Right cardiac atrium (tissue), 5 donors: ENCODE results near the gene ZFP37. TPM values are rescaled to one million over a fixed set of nuclear protein-coding genes. Genes with fewer than 3 reads are reported as not detected.
"Not testable (repeated sequence)": the region's sequence is repeated elsewhere in the genome, so short reads cannot be mapped to it uniquely, and the experiment has no call there.

ENCODE experiments used
- ATAC-seq, 2 donors: fragments of 200-7000 bp; cut with Tn5 transposase; one replicate each; pipeline versions ENCODE4 v1.8.0 to v1.9.1; 2020; ENCODE audit warnings: moderate library complexity in 2 of 2, mild to moderate bottlenecking in 1 of 2
- DNase-seq, 3 donors: peaks; one replicate each; pipeline ENCODE4 v3.0.0-alpha.2; 2020
- H3K27ac ChIP-seq: one replicate; pipeline ENCODE4 v1.5.1; 2013; ENCODE audit warnings: mild to moderate bottlenecking, low read length, control low read depth, moderate library complexity
- H3K27me3 ChIP-seq: one replicate; pipeline ENCODE4 v1.6.1; 2013; ENCODE audit not compliant: control insufficient read depth, insufficient read depth
- H3K4me1 ChIP-seq: one replicate; pipeline ENCODE4 v1.6.1; 2013; ENCODE audit warnings: low read length; ENCODE audit not compliant: control insufficient read depth, insufficient read depth
- H3K4me3 ChIP-seq: one replicate; pipeline ENCODE4 v1.5.1; 2013; ENCODE audit warnings: low read length, control low read depth
- H3K9me3 ChIP-seq: one replicate; pipeline ENCODE4 v1.6.1; 2013; ENCODE audit warnings: low read length; ENCODE audit not compliant: control insufficient read depth
- WGBS: extraction: QIAGEN DNeasy Blood & Tissue Kit; methylation state at CpG from one replicate; pipeline ENCODE4 v1.1.7; 2013; 5-methylcytosine and 5-hydroxymethylcytosine counted together
- intact Hi-C, 4 donors: fragments of 100-400 bp; cut with DNase I; formaldehyde crosslinking; loops; one replicate each; pipeline versions ENCODE4 v1.11.0 to v1.14.0; 2022 to 2023
- long read RNA-seq, 4 donors: library from polyadenylated mRNA; unstranded; transcript quantifications; one replicate each; pipeline ENCODE4 v2.0.0, GENCODE V29; 2020 to 2021
- polyA plus RNA-seq: library from polyadenylated mRNA; stranded (reverse); fragments of 200-250 nt; gene quantifications from one replicate; pipeline ENCODE4 v1.2.3, GENCODE V29; 2013
- total RNA-seq, 4 donors: library from RNA; stranded (reverse); fragmentation: NEBNext Ultra II Directional; extraction: Animal tissue kit (Norgen Biotek cat#: 25700); gene quantifications; one replicate each; pipeline ENCODE4 v1.2.1, GENCODE V29; 2021
- donor health status: healthy with polysubstance abuse.
- donor health status: DM: no; HTN: yes; CAD: no.
- donor health status: DM: no; HTN: no; CAD: no.
- donor health status: DM: no; HTN: yes; CAD: no; lungs with severe emphysema.
- donor health status: DM: yes; HTN: yes; CAD: no.

ZFP37 gene
- total RNA-seq (1 to 10 TPM; 2.3 to 2.6 (median 2.4) TPM), polyA plus RNA-seq (0.93 TPM)
- long read RNA-seq, donor 1, full-length matches to known transcripts = 5 of 6 reads
- long read RNA-seq, donor 1, partial matches to known transcripts = 1 of 6 reads
- long read RNA-seq, donor 1, other reads (novel, unspliced or antisense) = 0 of 6 reads
- long read RNA-seq, donor 2, full-length matches to known transcripts = 4 of 4 reads
- long read RNA-seq, donor 2, partial matches to known transcripts = 0 of 4 reads
- long read RNA-seq, donor 2, other reads (novel, unspliced or antisense) = 0 of 4 reads
- long read RNA-seq, donor 3, full-length matches to known transcripts = 8 of 8 reads
- long read RNA-seq, donor 3, partial matches to known transcripts = 0 of 8 reads
- long read RNA-seq, donor 3, other reads (novel, unspliced or antisense) = 0 of 8 reads
- long read RNA-seq, donor 4, full-length matches to known transcripts = 5 of 5 reads
- long read RNA-seq, donor 4, partial matches to known transcripts = 0 of 5 reads
- long read RNA-seq, donor 4, other reads (novel, unspliced or antisense) = 0 of 5 reads

DNA sequence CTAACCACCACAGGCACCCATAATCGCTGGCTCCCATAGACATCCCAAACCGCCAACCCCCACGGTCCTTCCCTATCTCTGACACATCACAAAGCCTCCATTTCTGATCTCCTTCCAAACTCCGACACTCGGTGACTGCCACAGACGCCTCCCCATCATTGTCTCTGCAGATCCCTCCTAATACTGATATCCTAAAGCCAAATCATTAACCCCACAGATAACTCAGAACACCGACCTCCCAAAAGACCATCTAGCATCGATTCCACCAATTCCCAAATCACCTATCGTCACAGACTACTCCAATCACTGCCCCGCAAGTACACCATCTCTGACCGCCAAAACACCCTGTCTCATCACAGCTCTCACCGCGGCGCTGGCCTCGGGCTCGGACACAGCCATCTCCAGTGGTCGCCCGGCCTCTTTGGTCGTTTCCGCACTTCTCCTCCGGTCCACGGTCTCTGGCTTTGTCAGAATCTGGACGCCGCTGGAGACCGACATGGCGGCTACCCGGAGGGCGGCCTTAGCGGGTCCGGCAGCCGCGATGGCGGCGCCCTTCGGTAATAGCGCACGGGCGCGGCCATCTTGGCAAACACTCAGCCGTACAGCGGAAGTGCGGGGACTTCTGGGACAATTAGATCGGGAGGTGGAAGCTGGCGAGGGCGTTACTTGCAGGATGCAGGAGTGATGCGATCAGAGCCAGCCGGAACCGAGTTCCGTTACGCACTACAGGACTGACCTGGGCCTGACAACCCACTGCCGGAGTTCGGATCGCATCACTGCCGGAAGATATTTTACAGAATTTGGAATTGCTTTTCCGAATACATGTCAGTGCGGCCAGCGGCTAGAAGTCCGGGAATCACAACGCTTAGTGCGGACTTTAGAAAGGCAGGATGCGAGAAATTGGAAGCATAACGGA lies at the start of gene ZFP37:
TSS of gene ZFP37 (minus strand) at position 534 of the 916 bp plus-strand sequence. CDS start at position 498, 36 bp downstream.
- H3K4me1 ChIP-seq = no peaks in the 10 kb centered on the region
- peak within 1 kb of the TSS; percentile 82 for H3K4me3 ChIP-seq
- 2% methylated on average over 62 of the region's 62 CpGs for WGBS
- H3K27ac ChIP-seq = peak within 1 kb of the TSS; percentile 84
- DNase-seq (peak; percentile 96 to 98 (median 97)), ATAC-seq (peak; percentile 100)
- H3K9me3 ChIP-seq = peaks cover 20% of the 10 kb centered on the region
- intact Hi-C loops = no loop called here
- H3K27me3 ChIP-seq = no peaks in the 10 kb centered on the region

DNA sequence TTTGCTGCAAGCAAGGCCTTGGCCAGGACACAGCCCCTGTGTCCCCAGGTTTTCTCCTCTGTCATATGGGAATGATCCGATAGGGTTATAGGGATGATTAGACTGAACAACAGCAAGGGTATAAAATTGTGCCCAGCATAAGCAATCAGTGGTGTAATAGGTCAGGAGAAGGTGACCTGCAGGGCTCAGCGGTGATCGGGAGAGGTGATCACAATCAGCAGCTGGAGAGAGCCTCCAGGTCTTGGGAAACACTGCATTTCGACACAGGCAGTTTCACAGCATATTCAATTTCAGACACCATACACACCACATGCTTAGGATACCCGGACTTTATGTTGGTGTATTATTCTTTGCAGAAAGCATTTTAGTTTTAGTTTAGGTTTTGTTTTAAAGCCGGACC lies 48.8 kb upstream of the ZFP37 start:
- H3K4me1 ChIP-seq, H3K27me3 ChIP-seq, H3K4me3 ChIP-seq, ATAC-seq, intact Hi-C loops, H3K9me3 ChIP-seq, DNase-seq, H3K27ac ChIP-seq: not testable (repeated sequence)
- no CpG with 5 or more reads among the region's 6 CpGs for whole genome bisulfite sequencing

- intact Hi-C loops = loop anchor here in 1 of 4 donors (10.0 kb wide), 1 partner anchor 161 kb away; no protein-coding TSS in a partner anchor
- Histone ChIP-seq H3K27me3 (peaks cover 6% of the 10 kb centered on the region), H3K9me3 (peaks cover 2% of the 10 kb centered on the region), H3K4me1 (no peaks in the 10 kb centered on the region), H3K4me3 (no peak overlapping the region), H3K27ac (no peak overlapping the region)
- WGBS = 58% methylated on average over 2 of the region's 2 CpGs
- DNase-seq (no peak), ATAC-seq (no peak)
Measured at GRCh38 chr9:113095561-113095960, 39.0 kb upstream of the ZFP37 start.

GRCh38 chr9:113089924-113090323 lies 33.4 kb upstream of the ZFP37 start:
- H3K9me3 ChIP-seq, H3K4me3 ChIP-seq, H3K27ac ChIP-seq, ATAC-seq, DNase-seq, H3K4me1 ChIP-seq, H3K27me3 ChIP-seq: not testable (repeated sequence)
- WGBS = 35% methylated on average over 16 of the region's 23 CpGs
- intact Hi-C loops = loop anchor here in 1 of 4 donors (10.0 kb wide), 1 partner anchor 155 kb away; no protein-coding TSS in a partner anchor

- H3K27ac ChIP-seq, intact Hi-C loops, H3K9me3 ChIP-seq, ATAC-seq, H3K27me3 ChIP-seq, H3K4me3 ChIP-seq, DNase-seq, H3K4me1 ChIP-seq: not testable (repeated sequence)
- WGBS = 17% methylated on average over 13 of the region's 25 CpGs
Measured at GRCh38 chr9:113089143-113089505, 32.6 kb upstream of the ZFP37 start.

- intact Hi-C loops = not testable (repeated sequence)
Measured at GRCh38 chr9:113088456-113089142, 32.1 kb upstream of the ZFP37 start.

GRCh38 chr9:113062932-113063310 lies 6.4 kb upstream of the ZFP37 start:
- H3K4me3 ChIP-seq, H3K27ac ChIP-seq, H3K4me1 ChIP-seq, H3K27me3 ChIP-seq, intact Hi-C loops, ATAC-seq: not testable (repeated sequence)
- peaks cover 12% of the 10 kb centered on the region for H3K9me3 ChIP-seq
- WGBS = 29% methylated on average over 17 of the region's 20 CpGs
- peak in 1 of 3 donors; percentile 18 for DNase-seq

More at GRCh38 chr9:113088456-113089142, 32.1 kb upstream of the ZFP37 start:
- H3K9me3 ChIP-seq, H3K4me3 ChIP-seq, H3K27ac ChIP-seq, H3K4me1 ChIP-seq, H3K27me3 ChIP-seq, ATAC-seq: not testable (repeated sequence)
- peak in 2 of 3 donors; percentile 5 to 33 for DNase-seq
- 3% methylated on average over 23 of the region's 30 CpGs for WGBS

- ATAC-seq, H3K4me1 ChIP-seq, H3K27ac ChIP-seq, intact Hi-C loops, H3K27me3 ChIP-seq, H3K4me3 ChIP-seq: not testable (repeated sequence)
- WGBS = 16% methylated on average over 39 of the region's 44 CpGs
- DNase-seq = peak in 1 of 3 donors; percentile 38
- H3K9me3 ChIP-seq = peaks cover 12% of the 10 kb centered on the region
Measured at GRCh38 chr9:113062256-113062931, 5.9 kb upstream of the ZFP37 start.

DNA sequence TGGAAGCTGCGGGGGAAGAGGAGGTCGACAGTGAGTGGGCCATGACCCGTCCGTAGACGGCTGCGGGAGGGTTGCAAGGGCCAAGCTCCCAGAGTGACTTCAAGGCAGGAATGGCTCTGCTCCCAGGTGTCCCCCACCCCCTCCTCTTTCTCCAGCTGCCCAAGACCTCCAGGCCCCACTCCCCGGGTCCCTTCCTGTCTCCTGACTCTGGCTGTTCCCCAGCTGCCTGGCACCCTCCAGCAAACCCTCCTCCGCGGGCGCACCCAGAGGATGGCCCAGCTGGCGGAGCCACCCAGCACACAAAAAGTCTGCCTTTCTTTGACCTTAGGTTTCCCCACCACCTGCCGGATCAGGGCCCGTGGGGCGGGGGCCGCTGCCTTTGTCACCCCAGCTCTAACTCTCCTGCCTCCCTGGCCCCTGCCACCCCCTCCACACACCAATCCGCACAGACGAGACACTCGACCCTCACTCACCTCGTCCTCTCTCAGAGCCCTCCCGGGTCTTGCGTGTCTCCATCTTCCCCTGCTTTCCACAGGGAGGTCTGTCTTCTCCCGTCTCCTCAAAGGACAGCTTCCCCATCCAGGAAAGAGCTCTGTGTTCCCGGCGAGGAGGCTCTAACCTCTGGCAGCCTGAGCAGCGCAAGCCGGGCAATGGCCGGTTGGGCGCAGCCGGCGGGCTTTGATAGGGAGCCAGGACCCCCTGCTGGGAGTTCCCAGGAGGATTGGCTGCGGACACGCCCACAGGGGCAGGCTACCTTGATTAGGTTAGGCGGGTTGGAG lies 4.7 kb upstream of the ZFP37 start:
- H3K27ac ChIP-seq, H3K4me1 ChIP-seq, intact Hi-C loops, ATAC-seq, H3K27me3 ChIP-seq, H3K4me3 ChIP-seq: not testable (repeated sequence)
- H3K9me3 ChIP-seq = peaks cover 12% of the 10 kb centered on the region
- peak in 2 of 3 donors; percentile 18 to 39 for DNase-seq
- 4% methylated on average over 22 of the region's 33 CpGs for WGBS
